GM21723 (cell line): Measurements from ENCODE around the gene STX7.

Experiments
- ATAC-seq: cut with Tn5 transposase; IDR thresholded peaks from one replicate; pipeline ENCODE4 v1.9.1; 2021; ENCODE audit warnings: mild to moderate bottlenecking, moderate library complexity; ENCODE audit not compliant: unreplicated experiment

The STX7 gene

DNA sequence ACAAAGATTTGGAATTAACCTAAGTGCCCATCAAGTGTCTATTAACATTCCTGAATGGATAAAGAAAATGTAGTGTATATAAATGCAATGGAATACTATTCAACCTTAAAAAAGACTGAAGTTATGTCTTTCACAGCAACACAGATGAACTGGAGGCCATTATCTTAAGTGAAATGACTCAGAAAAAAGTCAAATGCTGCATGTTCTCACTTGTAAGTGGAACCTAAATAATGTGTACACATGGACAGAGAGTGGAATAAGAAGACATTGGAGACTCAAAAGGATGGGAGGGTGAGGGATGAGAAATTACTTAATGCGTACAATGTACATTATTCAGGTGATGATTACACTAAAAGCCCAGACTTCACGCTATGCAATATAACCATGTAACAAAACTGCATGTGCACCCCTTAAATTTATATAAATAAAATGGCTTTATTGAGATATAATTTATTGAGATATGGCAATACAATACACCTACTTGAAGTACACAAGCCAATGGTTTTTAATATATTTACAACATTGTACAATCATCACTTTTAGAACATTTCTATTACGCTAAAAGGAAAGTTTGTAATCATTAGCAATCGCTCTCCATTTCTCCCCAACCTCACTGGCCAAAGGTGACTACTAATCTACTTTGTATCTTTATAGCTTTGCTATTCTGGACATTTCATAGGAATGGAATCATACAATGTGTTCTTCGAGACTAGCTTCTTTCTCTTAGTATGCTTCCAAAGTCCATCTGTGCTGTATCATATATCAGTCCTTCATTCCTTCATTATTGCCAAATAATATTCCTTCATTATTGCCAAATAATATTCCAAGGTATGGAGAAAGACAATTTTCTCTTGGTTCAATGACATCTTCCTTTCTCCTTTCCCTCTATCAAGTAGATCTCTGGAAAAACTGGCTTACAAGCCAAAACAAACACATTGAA lies 5.8 kb downstream of the STX7 start:
- no peak for ATAC-seq

- no peak for ATAC-seq
Measured at GRCh38 chr6:132506461-132506860, 6.5 kb downstream of the STX7 start.

GRCh38 chr6:132505158-132505557 lies 7.8 kb downstream of the STX7 start:
- no peak for ATAC-seq

- ATAC-seq = no peak
Measured at GRCh38 chr6:132504757-132505156, 8.2 kb downstream of the STX7 start.

GRCh38 chr6:132499757-132500156 lies 13.2 kb downstream of the STX7 start:
- no peak for ATAC-seq

- ATAC-seq = peak; percentile 55
Measured at GRCh38 chr6:132498638-132499037, 14.3 kb downstream of the STX7 start.

GRCh38 chr6:132496519-132497180 lies 16.3 kb downstream of the STX7 start:
- no peak for ATAC-seq

DNA sequence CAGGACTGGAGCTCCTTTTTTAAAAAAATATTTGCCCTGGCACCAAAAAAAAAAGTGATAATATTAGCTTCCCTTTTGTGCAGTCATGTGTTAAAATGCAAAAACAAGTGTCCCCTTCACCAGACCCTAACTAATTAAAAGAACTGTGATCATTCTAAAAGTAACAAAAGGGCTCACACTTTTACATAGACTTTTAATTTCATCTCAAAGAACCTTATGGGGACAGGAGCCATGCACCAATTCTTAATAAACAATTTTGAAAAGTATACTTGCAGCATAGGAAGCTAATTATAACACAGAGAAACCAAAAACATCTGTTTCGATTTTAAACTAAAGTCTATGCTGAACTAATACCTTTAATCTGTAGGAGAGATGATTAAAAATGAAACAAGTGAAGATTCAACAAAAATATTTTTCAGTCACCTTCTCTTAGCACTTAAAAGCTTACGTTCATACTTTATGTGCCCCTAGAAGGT lies 17.3 kb downstream of the STX7 start:
- ATAC-seq = peak; percentile 53

DNA sequence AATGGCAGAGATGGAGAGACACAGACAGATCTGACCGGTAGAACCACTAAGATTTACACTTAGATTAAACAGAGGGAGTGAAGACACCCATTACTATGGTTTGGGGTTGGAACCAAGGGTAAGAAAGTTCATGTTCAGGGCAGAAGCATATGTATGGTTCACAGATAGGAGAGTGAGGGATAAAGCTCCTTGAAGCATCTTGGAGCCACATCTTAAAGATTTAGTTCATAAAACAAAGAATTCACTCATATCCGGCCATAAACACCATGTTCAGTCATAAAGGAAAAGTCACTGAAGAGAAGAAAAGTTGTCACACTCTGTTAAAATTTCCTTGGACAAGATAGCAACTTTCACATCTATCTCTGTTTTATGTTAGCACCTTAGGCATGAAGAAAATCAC lies 18.0 kb downstream of the STX7 start:
- ATAC-seq = no peak

DNA sequence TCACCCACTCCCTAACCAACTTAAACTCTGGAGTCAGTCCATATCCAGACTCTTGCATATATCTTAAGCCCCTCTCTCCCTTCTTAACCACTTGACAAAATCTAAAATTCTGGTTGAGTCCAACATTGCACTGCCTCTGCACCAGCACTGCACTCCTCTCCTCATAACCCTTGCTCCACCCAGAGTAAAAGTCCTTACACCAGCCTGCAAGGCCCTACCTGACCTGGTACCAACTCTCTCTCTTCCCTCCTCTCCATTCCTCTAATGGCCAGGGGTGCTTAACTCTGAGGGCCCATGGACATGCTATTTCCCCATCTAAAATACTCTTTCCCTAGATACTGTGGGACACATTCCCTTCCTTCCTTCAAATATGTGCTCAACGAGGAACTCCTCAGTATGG lies 21.0 kb downstream of the STX7 start:
- ATAC-seq = no peak

GRCh38 chr6:132491303-132491702 lies 21.6 kb downstream of the STX7 start:
- no peak for ATAC-seq

GRCh38 chr6:132490478-132491204 lies 22.3 kb downstream of the STX7 start:
- peak; percentile 54 for ATAC-seq

DNA sequence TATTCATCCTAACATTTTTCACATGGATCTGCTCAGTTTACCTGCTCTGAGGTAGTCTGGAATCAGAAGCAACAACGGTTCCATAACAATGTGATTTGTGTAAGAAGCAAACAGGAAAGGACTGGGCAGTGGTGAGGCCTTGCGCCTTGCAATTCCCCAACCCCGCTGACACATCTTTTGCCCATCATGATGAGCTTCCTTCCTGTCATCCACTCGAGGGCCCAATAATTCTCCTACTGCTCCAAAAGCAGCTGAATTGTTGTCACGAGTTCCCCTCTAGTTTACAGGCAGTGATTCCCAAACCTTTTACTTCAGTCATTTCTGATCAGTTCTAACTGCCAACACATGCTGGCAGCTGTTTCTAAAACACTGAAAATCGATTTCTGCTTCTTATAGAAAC lies 22.9 kb downstream of the STX7 start:
- peak; percentile 47 for ATAC-seq

DNA sequence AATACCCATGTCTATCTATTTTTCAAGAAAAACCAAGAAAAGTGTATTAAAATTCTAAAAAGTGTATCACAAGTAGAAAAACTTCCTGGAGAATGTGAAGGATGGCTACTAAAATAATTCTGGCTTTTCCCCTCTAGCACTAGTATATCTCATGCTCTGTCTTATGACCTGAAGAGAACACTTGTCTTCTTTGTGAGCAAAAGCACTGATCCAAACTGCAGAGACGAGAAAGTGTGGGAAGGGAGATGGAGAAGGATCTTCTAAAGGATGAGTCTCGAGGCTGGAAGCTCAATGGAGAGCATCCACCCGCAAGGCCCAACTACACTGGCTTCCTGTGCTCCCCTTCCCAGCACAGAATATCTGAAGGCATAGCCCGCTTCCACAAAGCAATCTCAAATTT lies 23.5 kb downstream of the STX7 start:
- no peak for ATAC-seq

DNA sequence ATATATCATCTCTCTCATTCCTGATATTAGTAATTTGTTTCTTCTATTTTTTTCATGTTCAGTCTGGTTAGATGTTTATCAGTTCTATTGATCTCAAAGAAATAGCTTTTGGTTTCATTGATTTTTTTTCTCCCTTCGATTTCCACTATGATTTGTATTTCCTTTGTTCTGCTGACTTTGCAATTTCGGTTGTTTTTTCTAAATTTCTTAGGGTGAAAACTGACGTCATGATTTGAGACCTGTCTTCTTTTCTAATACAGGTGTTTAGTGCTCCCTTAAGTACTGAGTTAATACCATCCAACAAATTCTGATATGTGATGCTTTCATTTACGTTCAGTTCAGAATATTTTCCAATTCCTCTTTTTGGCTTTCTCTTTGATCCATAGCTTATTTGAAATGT lies 25.2 kb downstream of the STX7 start:
- ATAC-seq = no peak

DNA sequence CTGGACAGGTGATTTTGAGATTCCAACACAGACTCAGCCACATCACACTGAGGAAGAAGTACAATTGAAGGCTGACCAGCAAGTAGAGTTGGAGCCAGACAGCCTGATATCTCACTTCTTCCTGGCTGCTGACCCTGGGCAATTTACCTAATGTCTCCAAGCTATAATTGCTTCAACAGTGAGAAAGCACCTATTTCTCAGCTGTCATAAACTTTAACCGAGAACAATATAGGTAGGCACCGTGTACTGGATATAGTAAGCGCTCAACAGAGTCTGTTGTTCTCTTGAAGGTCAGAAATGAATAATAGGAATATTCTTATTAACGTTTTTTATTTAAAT lies 28.3 kb downstream of the STX7 start:
- ATAC-seq = peak; percentile 31

GRCh38 chr6:132483779-132484679 lies 28.9 kb downstream of the STX7 start:
- ATAC-seq = peak; percentile 82

DNA sequence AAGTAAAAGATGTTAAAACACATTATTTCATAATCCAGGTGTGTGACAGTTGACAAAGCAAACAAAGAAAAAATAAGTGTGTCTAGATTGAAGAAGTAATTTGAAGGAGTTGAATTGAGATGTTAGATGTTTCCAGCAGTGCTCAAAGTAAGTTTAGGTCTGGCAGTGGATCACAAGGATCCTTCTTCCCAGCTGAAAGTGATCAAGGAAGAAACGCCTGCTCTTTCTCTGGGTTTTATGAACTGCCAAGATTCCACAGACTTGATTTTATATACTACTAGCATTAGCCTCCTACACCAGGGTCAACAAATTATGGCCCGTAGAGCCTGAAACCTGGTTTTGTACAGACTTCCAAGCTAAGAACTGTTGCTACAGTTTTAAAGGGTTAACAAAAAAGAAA lies 30.3 kb downstream of the STX7 start:
- ATAC-seq = no peak

- no peak for ATAC-seq
Measured at GRCh38 chr6:132481189-132481588, 31.7 kb downstream of the STX7 start.

DNA sequence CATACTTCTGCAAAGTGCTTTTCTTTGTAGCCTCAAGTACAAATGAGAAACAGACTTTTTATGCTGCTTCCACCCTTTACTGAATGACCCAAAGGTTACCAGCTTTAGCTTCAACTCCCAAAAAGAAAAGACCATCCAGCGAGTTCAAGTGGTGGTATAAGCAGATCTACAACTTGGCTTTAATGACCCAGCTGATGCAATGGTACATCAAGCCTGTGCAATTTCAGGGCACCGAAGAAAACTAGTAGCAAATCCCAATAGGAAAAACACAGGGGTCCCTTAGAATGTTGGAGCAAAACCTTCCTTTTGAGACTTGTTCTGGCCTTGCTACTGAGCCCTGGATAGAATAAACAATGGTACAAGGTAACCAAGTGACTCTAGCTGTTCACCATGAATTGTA lies 33.8 kb downstream of the STX7 start:
- no peak for ATAC-seq

GRCh38 chr6:132478674-132479073 lies 34.2 kb downstream of the STX7 start:
- ATAC-seq = no peak
